ENCODE data around the gene ORAI1.

- TF ChIP-seq CTCF (IDR thresholded peaks at IDR 0.05 in 8 of 11, conservative IDR thresholded peaks at IDR 0.05 in 3 of 11) (no peak), POLR2AphosphoS5 (IDR thresholded peaks at IDR 0.05) (no peak), POLR2A (IDR thresholded peaks at IDR 0.05) (no peak)
These were observed 25.0 kb downstream of the ORAI1 start for GRCh38 chr12:121651320-121651719.
